Measurements from ENCODE around the gene CDPF1.

Gene CDPF1

DNA sequence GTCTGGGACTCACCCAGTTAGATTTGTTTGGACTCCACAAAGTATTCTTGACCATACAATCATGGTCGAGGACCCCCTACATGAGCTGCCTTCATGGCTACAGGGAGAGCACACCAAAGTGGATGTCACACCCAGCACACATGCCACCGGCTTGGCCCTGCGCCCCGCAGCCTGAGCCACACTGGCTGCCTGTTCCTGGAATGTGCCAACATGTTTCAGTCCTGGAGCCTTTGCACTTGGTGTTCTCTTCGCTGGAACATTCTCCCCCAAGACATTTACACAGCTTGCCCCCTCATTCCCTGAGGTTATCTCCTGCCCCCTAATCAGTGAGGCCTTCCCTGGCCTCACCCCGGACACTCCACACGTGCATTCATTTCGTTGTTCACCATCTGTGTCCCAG lies 53.8 kb downstream of the CDPF1 start:
- H3K27me3 ChIP-seq (ENCODE audit: control insufficient read depth, insufficient read depth, low read length) = no peaks in the 10 kb centered on the region
- no peak overlapping the region for H3K4me3 ChIP-seq (ENCODE audit: low read depth, low read length)
- no peak overlapping the region for H3K9ac ChIP-seq (ENCODE audit: low read length)
- no peak overlapping the region for H3K27ac ChIP-seq (ENCODE audit: low read depth, low read length)
- H3K36me3 ChIP-seq (ENCODE audit: control insufficient read depth, insufficient read depth, low read length) = no peaks in the 10 kb centered on the region
- no peaks in the 10 kb centered on the region for H3K9me3 ChIP-seq (ENCODE audit: control insufficient read depth, insufficient read depth, low read depth, low read length)
- H3K4me1 ChIP-seq (ENCODE audit: control insufficient read depth, insufficient read depth, low read length) = peaks cover 8% of the 10 kb centered on the region

DNA sequence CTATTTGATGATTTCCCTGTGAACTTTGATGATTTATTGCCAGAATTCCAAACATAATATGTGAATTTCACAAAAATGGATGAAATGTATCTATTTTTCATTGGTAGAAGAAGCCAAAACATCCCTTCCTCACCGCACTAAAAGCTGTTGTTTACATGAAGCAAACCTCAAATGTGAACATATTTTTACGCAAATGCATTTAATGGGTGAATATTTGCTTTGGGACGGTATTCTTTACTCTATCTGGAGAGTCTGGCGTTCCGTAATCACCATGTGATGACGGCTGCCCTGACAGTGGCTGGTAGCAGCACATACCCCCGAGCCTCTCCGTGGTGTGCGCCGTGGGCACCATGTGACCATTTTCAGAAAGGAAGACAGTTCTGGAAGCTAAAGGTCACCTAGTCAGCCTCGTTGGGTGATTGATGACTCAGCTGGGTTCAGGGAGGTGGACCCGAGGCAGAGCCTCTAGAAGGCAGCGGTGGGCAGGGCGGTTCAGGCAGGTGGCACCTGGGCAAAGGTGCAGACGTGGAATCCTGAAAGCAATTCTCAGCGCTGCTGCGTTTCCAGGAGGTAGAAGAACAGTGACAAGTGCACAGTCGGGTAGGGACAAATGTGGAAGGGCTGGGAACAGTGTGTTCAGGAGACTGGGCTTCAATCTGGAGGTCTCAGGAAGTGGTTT lies 54.5 kb downstream of the CDPF1 start:
- no peaks in the 10 kb centered on the region for H3K9me3 ChIP-seq (ENCODE audit: control insufficient read depth, insufficient read depth, low read depth, low read length)
- H3K9ac ChIP-seq (ENCODE audit: low read length) = no peak overlapping the region
- H3K4me1 ChIP-seq (ENCODE audit: control insufficient read depth, insufficient read depth, low read length) = 0 out of 2 replicates have a peak, but pooled peaks cover 4% of the 10 kb centered on the region
- H3K4me3 ChIP-seq (ENCODE audit: low read depth, low read length) = no peak overlapping the region
- no peak overlapping the region for H3K27ac ChIP-seq (ENCODE audit: low read depth, low read length)
- H3K27me3 ChIP-seq (ENCODE audit: control insufficient read depth, insufficient read depth, low read length) = no peaks in the 10 kb centered on the region
- H3K36me3 ChIP-seq (ENCODE audit: control insufficient read depth, insufficient read depth, low read length) = no peaks in the 10 kb centered on the region
